ENCODE results near the gene TMEM132E.

Gene TMEM132E

DNA sequence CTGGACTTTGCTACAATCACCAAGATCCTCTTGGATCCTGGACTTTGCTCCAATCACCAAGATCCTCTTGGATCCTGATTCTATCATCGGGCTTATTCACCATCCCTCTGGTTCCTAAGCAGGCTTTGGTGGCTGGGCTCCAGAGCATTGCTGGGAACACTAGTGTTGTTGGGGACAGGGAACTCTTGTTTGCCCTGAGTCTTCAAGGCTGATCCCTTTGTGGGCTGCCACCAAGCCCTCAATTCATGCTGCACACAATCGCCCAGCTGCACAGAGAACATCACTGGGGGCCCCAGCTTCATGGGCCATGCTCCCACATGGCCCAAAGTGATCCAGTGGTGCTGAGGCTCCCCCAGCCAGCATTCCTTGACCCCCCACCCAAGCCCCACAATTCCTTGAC, 88.3 kb downstream of the TMEM132E start:
- no peak for DNase-seq

DNA sequence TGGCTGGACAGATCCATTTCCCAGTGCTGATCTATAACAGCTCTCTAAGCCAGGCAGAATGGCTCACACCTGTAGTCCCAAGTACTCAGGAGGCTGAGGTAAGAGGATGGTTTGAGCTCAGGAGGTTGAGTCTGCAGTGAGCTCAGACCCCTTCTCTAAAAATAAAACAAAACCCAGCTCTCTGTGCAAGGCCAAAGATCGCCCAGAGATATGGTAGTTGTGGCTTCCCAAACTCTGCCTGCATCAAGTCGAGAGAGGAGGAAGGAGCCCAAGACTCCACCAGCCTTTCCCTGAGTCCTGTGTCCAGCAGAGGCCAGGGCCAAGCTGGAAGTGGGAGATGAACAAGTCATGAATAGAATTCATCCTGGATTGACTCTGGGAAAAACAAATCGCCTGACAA, 88.8 kb downstream of the TMEM132E start:
- no peak for DNase-seq

DNA sequence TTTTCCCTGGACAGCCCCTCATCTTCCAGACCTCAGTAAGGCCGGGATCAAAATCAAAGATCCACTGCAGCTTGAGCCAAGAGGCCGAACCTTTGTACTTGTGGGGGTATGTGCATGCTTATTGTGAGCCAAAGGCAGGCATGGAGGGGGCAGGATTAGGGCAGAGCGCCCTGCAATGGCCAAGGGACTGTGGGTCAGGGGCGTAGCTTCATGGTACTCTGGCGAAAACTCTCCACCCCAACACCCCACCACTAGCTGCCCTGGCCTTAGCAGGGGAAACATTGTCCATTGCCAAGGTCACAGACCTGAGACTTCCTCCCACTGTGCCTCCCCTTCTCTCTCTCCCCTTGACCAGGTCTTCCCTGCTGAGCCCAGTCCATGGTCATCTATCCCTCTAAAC, 90.1 kb downstream of the TMEM132E start:
- DNase-seq: no peak

DNA sequence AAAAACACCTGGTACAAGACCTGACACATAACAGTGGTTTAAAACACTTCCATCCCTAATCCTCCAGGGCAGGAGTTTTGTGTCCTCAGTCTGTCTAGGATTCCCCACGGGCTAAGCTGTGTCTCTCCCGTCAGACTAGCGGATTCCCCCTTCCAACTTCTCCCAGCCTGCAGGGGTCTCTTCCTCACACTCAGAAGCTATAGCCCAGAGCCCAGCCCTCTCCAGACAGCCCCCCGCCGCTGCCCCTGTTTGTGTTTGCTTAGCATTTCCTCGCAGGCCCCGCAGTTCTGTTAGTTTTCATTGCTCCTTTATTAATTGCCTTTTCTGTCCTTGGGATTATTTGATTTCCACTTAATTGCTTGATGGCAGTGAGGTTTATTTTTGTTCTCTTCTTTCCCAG, 91.2 kb downstream of the TMEM132E start:
- DNase-seq: no peak

DNA sequence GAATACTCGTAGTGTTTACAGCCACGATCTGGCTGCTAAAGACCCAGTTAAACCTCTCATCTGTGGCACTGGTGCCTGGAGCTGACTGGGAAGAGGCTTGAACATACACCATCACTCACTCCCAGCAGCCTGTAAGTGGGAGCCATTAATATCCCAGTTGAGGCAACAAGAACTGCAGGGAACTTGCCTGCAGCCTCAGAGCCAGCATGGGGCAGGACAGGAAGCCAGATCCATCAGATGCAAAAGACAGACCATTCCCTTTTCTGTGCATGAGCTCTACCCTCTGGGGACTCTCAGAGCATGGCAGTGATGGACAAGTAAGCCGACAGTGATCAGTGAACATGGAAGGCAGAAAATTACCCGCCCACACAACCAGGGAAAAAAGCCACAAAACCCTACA, 91.8 kb downstream of the TMEM132E start:
- no peak for DNase-seq

DNA sequence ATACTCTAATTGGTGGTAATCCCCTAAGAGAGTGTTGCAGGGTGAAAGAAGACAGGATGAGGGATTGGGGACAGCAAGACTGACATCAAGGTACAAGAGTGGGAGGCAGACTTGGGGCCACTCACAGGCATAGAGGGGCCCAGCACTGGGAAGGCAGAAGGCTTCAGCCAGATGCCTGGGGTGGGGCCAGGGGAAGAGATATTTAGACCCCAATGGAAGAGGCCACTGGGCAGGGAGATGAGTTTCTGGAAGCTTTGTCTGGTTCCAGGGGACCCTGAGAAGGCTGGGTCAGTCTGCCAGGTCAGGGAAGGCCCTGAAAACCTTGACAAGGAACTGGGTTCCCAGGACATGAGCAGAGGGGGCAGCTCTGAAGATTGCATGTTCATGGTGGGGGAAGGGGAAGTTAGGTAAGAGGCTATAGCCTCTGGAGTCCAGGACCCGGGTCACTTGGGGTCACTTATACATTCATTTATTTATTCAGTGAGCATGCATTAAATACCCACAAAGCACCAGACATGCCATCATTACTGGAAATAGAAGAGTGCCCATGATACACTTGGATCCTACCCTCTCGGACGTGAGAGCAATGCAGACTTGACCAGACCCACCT, 92.9 kb downstream of the TMEM132E start:
- no peak for DNase-seq

DNA sequence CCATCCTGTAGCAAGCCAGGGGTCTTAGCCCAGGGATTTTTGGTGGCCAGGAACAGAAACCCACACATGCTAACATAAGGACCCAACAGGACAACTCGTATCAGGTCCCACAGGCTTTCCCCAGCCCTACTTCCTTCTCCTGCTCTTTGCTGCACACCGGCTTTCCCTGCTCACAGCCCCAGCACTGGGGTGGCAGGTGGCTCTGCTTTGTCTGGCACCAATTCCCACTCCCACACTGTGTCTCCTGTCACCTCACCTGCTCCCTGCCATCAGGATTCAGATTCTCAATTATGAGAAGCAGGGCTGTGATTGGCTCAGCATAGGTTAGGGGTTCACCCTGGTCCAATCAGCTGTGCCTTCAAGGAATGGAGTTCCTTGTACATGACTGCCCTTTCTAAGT, 94.1 kb downstream of the TMEM132E start:
- no peak for DNase-seq

DNA sequence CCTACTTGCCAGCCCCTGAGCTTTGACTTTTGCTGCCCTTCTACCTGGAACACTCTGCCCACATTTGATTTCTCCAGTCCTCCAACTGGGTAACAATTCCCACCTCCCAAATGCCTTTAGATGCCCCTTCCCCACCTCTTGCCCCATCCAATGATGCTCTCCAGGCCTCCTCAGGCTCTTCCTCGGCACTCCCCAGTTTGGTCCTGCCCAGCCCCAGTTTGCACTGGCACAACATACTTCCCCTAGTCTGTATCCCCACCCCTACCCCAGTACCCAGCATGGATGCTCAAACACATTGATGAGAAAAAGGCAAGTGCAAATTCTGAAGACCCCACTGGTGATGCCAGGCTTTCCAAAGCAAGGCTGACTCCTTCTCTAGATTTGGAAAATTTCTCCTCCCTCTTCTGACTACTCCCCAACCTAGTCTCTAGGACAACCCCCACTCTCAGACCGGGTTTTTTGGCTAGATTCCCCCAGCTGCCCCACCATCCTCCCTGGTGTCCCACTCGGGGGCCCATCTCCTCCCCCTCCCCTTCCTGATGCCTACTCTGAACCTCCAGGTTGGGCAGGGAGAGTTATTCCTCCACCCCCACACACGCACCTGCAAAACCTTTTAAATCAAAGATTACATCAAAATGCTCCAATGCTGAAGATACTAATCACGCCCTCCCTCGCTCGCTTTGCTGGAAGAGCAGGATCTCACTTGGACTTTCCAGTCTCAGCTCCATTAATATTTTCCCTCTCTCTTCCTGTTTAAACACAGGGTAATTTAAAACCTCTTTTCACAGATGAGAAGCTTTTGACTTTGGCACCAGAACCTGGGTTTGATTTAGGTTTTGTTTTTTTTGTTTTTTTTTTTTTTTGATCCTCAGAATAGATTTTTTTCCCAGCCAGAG, 94.9 kb downstream of the TMEM132E start:
- no peak for DNase-seq

DNA sequence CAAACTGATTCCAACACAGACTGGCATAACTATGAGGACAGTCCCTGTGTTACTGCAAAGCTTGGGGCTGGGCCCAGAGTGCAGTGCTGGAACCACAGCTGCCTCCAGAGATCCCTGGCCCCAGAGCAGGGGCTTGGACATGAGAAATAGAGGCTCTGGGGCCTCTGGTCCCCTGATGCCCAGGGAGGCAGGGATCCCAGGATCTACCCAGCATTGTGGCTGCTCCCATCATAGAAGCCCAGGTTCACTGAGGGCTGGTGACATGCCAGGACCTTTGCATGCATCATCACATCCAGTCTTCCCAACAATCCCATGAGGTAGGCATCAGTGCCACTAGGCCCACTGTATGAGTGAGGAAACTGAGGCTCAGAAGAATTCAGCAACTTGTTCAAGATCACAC, 95.8 kb downstream of the TMEM132E start:
- DNase-seq: no peak

DNA sequence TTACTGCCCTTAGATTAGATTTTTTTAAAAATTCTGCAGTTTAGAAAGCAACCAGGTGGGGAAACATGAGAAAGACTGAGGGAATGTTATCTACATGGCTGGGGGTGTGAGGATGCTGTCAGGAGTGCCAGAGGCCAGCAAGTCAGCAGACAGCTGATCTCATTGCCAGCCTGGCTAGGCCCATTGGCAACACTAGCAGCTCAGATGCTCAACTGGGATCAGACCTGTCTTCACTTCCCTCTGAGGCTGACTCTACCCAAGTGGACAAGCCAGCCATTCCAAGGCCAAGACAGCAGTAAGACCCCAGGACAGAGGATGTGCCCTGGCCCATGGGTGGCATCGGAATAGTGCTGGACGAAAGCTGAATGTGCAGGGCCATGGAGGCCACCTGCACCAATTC, 96.2 kb downstream of the TMEM132E start:
- DNase-seq: no peak

DNA sequence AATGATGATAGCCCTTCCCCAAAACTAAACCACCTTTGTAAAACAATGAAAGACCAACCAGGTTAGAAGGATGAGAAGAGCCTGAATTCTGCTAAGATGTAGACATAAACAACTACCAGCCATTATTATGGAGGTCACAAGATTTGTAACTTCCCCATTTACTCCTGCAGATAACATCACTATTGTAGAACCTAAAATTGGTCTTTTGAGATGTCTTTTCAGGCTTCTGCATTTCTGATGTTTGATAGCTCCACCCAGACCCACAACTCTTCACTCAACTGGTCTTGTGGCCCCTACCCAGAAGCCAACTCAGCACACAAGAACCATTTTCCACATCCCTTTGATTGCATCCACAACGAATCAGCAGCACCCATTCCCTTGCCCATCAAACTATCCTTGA, 100.8 kb downstream of the TMEM132E start:
- no peak for DNase-seq

DNA sequence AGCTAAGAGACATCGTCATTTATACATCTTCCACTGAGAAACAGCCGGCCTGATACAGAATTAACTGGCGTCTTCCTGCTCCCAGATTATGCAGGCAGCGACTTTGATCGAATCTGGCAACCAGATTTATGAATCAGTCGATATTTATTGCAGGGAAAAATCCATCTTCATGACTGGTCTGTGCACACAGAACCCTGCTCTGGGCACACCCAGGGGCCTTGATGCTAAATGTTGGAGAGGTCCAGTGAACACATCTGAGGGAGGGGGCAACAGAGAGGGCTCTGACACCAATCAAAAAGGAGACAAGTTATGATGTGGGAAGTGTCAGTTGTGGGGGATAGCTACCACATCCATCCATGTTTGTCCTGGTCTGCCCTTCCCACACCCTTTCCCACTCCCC, 102.9 kb downstream of the TMEM132E start:
- no peak for DNase-seq

DNA sequence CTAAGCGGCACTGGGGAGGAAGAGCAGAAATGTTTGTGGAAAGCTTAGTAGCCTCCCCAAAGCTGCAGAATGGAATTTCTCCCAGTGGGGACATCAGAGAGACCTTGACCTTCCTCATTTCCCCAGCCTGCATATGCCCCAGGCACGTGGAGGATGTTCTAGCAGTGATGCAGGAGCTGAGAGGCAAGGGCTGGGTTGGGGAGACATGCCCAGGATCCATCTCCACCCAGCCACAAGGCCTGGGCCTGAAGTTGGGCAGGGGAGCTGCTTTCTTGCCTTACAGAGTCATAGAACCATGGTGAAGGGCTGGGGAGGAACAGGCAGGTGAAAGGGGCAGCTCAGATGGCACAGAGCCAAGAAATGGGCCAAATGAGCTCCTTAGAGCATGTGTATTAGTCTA, 104.0 kb downstream of the TMEM132E start:
- DNase-seq: no peak
